ENCODE results near the gene SHANK1.

SHANK1 gene

DNA sequence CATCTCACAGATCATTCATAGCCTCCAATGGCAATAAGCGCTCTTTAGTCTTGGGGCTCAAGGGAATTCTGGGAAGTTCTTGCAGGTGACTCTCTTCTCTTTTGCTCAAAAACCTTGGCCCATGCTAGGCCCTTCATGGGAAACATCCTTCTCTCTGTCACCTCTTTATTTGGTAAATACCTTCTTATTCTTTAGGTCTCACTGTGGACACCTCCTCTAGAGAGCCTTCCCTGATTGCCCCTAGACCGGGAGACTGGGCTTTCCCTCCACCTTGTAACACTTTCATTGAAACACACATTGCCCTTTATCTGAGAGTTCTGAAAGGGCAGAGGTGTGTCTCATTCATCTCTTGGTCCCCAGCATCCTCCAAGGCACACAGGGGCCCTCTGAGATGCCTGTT lies 68.4 kb downstream of the SHANK1 start:
- no peak overlapping the region for H3K4me3 ChIP-seq (ENCODE audit: control insufficient read depth, low read depth, low read length)
- TF ChIP-seq, protein P1, sequence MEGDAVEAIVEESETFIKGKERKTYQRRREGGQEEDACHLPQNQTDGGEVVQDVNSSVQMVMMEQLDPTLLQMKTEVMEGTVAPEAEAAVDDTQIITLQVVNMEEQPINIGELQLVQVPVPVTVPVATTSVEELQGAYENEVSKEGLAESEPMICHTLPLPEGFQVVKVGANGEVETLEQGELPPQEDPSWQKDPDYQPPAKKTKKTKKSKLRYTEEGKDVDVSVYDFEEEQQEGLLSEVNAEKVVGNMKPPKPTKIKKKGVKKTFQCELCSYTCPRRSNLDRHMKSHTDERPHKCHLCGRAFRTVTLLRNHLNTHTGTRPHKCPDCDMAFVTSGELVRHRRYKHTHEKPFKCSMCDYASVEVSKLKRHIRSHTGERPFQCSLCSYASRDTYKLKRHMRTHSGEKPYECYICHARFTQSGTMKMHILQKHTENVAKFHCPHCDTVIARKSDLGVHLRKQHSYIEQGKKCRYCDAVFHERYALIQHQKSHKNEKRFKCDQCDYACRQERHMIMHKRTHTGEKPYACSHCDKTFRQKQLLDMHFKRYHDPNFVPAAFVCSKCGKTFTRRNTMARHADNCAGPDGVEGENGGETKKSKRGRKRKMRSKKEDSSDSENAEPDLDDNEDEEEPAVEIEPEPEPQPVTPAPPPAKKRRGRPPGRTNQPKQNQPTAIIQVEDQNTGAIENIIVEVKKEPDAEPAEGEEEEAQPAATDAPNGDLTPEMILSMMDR (IDR thresholded peaks at IDR 0.05; ENCODE audit: control insufficient read depth, insufficient read depth, low read depth, low read length, missing control alignments) = no peak
- DNase-seq (ENCODE audit: low read depth) = no peak

DNA sequence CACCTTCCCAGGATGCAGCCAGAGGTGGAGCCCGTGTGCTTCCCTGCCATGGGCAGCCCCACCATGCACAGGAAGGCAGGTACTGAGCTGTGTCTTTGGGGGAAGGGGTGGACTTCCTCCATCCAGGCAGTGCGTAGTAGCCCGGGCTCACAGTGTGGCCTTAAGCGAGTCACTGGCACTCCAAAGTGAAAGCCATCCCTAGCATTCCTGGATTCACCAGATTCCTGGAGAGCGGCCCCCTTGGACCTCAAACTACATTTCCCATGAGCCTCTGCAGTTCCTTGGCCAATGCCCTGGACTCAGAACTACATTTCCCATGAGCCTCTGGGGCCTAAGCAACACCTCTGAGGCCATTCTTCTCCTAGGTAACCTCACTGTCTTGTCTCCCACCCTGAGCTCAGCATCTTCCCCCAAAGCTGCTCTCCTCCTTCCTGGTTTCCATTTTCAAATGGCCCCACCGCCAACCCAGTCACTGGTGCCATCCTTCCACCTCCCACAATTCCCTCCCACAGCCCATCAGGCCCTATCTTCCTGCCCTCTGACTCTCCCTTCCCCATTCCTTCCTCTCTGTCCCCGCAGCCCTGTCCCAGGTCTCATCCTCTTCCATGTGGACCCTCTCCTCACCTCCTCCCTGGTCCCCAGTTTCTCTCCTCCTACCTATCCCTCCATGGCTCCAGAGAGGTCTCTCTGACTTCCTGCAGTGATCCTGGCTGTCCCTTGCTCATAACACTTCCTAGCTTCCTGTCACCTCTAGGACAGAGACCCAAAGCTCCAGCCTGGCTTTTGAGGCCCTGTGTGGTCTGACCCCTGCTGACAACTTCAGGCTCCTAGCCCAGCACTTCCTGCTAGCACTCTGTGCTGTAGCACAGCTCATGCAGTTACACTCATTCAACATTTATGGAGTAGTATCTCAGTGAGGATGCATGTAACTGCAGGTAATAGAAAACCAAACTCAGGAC lies 69.9 kb downstream of the SHANK1 start, which contains the start of gene C19orf81:
Gene C19orf81 (plus strand): TSS at position 13 of the 959 bp plus-strand sequence. CDS start 0 bp downstream, at position 13.
- TF ChIP-seq, protein P1 (IDR thresholded peaks at IDR 0.05; ENCODE audit: control insufficient read depth, insufficient read depth, low read depth, low read length, missing control alignments) = no peak
- no peak within 1 kb of the TSS for H3K4me3 ChIP-seq (ENCODE audit: control insufficient read depth, low read depth, low read length)
- DNase-seq (ENCODE audit: low read depth) = no peak

DNA sequence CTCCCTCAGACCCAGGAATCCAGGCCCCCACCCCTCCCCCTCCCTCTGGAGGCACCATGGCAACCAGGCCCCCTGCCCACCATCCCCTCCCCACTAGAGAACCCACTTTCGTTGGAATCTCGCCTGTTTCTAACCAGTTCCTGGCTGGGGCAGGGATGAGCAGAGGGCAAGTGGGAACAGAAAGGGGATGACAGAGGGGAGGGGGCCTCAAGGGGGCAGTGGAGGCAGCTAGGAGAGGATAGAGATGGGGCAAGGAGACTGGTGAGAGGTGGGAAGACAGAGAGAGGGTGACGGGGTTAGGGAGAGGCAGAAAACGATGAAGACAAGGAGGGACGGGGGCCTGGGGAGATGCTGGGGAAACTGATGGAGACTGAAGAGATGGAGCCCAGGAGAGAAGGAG lies 70.9 kb downstream of the SHANK1 start:
- H3K4me3 ChIP-seq (ENCODE audit: control insufficient read depth, low read depth, low read length) = no peak overlapping the region
- TF ChIP-seq, protein P1 (IDR thresholded peaks at IDR 0.05; ENCODE audit: control insufficient read depth, insufficient read depth, low read depth, low read length, missing control alignments) = no peak
- no peak for DNase-seq (ENCODE audit: low read depth)

DNA sequence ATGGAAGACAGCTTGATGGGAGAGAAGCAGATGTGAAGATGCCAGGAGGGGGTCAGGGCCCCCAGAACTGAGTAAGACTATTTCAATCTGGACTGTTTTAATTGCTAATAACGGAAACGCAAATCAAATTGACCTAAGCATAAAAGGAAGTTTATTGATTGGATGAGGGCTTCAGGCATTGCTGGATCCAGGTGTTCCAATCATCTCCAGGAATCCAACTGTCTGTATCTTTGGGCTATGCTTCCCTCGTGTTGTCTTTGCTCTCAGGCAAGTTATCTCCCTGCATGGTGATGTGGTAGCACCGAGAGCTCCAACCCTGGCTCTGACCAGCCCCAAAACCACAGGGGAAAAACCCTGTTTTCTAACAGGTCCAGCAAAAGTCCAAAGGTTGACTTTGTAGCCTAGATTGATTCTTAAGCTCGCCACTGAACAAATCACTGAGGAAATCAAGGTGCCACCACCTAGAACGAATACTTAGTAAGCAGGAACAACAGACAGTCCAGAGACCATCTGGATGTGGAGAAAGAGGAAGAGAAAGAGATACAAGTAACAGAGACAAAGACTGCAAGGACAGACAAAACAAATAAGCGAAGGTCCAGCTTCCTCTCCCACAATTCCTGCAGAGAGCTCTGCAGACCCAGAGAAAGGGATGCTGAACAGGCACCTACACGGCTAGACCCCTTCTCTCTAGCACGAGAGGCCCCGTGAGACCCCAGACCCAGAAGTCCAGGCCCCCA lies 71.6 kb downstream of the SHANK1 start:
- TF ChIP-seq, protein P1 (IDR thresholded peaks at IDR 0.05; ENCODE audit: control insufficient read depth, insufficient read depth, low read depth, low read length, missing control alignments) = no peak
- no peak for DNase-seq (ENCODE audit: low read depth)
- H3K4me3 ChIP-seq (ENCODE audit: control insufficient read depth, low read depth, low read length) = no peak overlapping the region

DNA sequence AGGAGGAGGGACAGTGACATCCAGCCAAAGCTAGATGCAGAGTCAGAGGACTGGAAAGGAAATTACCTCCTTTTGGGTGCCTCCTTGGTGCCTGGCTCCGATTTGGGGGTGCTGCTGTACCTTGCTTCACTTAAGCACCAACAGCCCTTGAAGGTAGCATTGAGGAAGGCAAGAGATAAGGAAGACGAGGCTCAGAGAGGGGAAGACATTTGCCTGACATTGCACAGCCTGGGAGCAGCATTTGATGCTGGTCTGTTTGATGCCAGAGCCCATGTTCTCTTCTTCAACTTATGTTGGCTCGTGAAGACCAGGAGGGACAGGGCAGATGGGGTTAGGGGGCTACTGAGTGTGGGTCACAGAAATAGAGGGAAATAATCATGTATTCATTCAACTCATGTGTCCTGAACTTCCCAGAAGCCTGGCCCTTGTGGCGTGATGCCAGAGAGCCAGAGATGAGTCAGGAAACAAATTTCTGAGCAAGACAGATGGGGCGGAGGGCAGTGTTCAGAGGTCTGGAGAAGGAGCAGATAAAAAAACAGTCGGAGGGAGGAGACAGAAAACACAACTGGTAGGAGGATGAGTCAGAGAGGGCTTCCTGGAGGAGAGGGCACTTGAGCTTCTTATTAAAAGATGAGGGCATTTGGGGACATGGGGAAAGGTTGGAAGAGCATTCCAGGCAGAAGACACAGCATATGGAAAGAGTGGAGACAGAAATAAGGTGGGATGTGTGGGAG lies 73.4 kb downstream of the SHANK1 start:
- DNase-seq (ENCODE audit: low read depth) = peak; percentile 16
- no peak overlapping the region for H3K4me3 ChIP-seq (ENCODE audit: control insufficient read depth, low read depth, low read length)
- TF ChIP-seq, protein P1 (IDR thresholded peaks at IDR 0.05; ENCODE audit: control insufficient read depth, insufficient read depth, low read depth, low read length, missing control alignments) = no peak

DNA sequence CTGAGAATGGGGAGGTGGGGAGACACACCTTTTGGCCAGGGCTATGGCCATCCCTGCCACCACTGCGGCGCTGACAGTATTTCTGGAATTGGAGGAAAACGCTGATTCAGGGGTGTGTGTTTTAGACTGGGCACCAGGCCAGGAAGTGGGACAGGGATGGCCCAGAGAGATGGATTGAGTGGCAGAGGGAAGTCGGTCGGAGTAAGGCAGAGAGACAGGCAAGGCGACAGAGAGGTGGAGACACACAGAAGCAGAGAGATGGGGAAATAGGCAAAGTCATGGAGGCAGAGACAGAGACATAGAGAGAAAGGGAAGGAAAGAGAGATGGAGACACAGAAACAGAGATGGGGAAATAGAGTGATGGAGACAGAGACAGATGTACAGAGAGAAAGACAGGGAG lies 74.5 kb downstream of the SHANK1 start:
- TF ChIP-seq, protein P1 (IDR thresholded peaks at IDR 0.05; ENCODE audit: control insufficient read depth, insufficient read depth, low read depth, low read length, missing control alignments) = no peak
- H3K4me3 ChIP-seq (ENCODE audit: control insufficient read depth, low read depth, low read length) = no peak overlapping the region
- DNase-seq (ENCODE audit: low read depth) = no peak

All from AG09309 (cell line).